Esophagus squamous epithelium (tissue), 4 donors: ENCODE data around the gene PDPK1.
"Not testable (repeated sequence)": the region's sequence is repeated elsewhere in the genome, so short reads cannot be mapped to it uniquely, and the experiment has no call there.

Experiments used
- CTCF ChIP-seq, 6 experiments: fragments of 450-650 bp in 4 of 6; fragments of 200-600 bp in 2 of 6; sonication (generic) in 2 of 6; IDR thresholded peaks; one replicate each; pipeline ENCODE4 v1.5.1; 2016 to 2019; ENCODE audit warnings: antibody characterized with exemption in 6 of 6, mild to moderate bottlenecking in 4 of 6, moderate library complexity in 4 of 6
- POLR2A ChIP-seq, 4 donors: fragments of 450-650 bp; IDR thresholded peaks; one replicate each; pipeline ENCODE4 v1.6.1; 2017; ENCODE audit warnings: antibody characterized with exemption in 4 of 4, mild to moderate bottlenecking in 4 of 4, moderate library complexity in 3 of 4

GRCh38 chr16:2631203-2631602 lies 93.4 kb downstream of the PDPK1 start:
- not testable (repeated sequence) for TF ChIP-seq CTCF, POLR2A (IDR thresholded peaks at IDR 0.05)
